GM06990 (cell line): ENCODE results near the gene C14orf39.

Source experiments
- DNase-seq: peaks from one replicate; pipeline ENCODE4 v3.0.0-alpha.2; 2011; ENCODE audit not compliant: insufficient read length; ENCODE audit errors: extremely low read depth
- H3K27me3 ChIP-seq: replicated peaks from 2 replicates; pipeline ENCODE4 v1.6.0; 2011; ENCODE audit warnings: low read length; ENCODE audit not compliant: control insufficient read depth, insufficient read depth
- H3K36me3 ChIP-seq: 2 replicates; pipeline ENCODE4 v1.5.1; 2011; ENCODE audit warnings: low read length; ENCODE audit not compliant: control insufficient read depth, insufficient read depth
- H3K4me3 ChIP-seq: replicated peaks from 2 replicates; pipeline ENCODE4 v1.5.1; 2011; ENCODE audit warnings: low read depth, mild to moderate bottlenecking, control low read depth, low read length
- TF ChIP-seq, protein P1 (sequence below): IDR thresholded peaks from 2 replicates; pipeline ENCODE4 v1.5.1; 2011; ENCODE audit warnings: low read length, control low read depth, mild to moderate bottlenecking, inconsistent platforms; ENCODE audit not compliant: insufficient read depth, poor library complexity, severe bottlenecking

C14orf39 gene

DNA sequence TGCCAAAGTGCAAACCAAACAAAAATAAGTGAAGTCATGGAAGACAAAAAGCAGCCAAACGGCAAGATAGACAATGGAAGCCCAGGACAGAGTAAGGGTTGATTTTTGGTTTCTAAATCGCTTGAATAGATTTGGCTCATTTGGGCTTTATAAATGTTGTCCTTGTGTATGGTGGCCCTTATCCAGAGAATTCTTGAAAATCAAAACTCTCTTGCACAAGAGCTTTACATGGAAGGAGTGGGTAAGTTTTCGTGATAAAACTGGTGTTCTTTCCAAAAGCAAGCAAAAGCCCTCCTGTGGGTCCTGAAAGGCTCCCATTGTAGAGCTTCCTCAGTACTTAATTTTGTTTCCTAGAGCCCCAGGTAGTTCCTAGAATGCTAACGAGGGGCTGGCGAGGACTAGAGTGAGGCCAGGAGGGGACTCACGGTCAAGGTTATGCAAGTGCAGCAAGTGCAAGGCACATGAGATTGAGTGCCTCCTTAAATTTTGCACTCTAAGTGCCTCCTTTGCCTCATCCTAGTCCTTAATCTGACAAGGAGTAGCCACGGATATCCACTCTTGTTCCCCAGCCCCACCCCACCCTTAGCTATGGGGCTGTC is 27.2 kb upstream of the C14orf39 start:
- TF ChIP-seq, protein P1, sequence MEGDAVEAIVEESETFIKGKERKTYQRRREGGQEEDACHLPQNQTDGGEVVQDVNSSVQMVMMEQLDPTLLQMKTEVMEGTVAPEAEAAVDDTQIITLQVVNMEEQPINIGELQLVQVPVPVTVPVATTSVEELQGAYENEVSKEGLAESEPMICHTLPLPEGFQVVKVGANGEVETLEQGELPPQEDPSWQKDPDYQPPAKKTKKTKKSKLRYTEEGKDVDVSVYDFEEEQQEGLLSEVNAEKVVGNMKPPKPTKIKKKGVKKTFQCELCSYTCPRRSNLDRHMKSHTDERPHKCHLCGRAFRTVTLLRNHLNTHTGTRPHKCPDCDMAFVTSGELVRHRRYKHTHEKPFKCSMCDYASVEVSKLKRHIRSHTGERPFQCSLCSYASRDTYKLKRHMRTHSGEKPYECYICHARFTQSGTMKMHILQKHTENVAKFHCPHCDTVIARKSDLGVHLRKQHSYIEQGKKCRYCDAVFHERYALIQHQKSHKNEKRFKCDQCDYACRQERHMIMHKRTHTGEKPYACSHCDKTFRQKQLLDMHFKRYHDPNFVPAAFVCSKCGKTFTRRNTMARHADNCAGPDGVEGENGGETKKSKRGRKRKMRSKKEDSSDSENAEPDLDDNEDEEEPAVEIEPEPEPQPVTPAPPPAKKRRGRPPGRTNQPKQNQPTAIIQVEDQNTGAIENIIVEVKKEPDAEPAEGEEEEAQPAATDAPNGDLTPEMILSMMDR = no peak
- Histone ChIP-seq H3K4me3 (no peak overlapping the region), H3K27me3 (peaks cover 3% of the 10 kb centered on the region), H3K36me3 (no peaks in the 10 kb centered on the region)
- no peak for DNase-seq

DNA sequence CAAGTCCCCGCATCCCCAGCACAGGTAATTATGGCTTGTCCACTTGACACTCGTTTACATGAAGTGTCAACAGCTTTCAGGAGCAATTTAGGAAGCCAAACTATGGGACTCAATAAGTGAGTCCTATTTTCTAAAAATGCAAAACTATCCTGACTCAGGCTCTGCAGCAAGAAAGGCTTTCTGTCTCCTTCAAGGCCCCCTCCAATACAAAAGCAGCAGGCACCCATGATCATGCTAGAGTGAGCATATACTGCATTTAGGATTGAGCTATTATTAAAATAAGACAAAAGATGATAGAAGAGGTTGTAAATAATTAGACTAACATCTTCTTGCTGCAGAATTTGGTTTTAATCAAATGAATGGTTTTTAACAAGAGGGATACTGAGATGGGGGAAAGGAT is 26.3 kb upstream of the C14orf39 start:
- TF ChIP-seq, protein P1 = no peak
- H3K36me3 ChIP-seq = no peaks in the 10 kb centered on the region
- H3K4me3 ChIP-seq = no peak overlapping the region
- no peak for DNase-seq
- H3K27me3 ChIP-seq = peaks cover 6% of the 10 kb centered on the region

DNA sequence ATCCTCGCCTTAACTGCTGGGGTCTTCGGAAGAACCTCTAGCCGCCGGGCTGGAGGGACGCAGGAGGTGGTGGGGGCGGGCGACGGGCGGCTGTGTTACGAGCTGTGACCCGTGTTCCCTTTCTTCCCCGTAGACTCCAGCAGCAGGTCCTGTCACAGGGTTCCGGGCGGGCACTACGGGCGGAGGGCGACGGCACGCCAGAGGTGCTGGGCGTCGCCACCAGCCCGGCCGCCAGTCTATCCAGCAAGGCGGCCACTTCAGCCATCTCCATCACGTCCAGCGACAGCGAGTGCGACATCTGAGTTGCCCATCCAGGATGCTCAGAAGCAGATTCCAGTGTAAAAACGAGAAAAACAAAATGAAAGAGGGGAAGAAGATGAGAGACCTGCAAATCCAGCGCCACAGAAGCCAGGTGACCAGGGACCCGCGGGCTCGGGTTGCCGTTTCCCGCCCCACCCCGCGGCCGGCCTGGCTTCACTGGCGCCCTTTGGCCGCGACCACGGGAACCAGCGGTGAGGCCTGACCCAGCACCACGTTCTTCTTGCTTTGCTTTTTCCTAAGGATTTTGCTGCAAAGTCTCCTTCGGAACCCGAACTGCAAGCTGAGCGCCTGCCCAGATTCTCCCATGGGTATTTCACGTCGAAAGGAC is 25.2 kb upstream of the C14orf39 start:
- no peak for DNase-seq
- peaks cover 6% of the 10 kb centered on the region for H3K27me3 ChIP-seq
- no peak overlapping the region for H3K4me3 ChIP-seq
- H3K36me3 ChIP-seq = no peaks in the 10 kb centered on the region
- TF ChIP-seq, protein P1 = no peak

DNA sequence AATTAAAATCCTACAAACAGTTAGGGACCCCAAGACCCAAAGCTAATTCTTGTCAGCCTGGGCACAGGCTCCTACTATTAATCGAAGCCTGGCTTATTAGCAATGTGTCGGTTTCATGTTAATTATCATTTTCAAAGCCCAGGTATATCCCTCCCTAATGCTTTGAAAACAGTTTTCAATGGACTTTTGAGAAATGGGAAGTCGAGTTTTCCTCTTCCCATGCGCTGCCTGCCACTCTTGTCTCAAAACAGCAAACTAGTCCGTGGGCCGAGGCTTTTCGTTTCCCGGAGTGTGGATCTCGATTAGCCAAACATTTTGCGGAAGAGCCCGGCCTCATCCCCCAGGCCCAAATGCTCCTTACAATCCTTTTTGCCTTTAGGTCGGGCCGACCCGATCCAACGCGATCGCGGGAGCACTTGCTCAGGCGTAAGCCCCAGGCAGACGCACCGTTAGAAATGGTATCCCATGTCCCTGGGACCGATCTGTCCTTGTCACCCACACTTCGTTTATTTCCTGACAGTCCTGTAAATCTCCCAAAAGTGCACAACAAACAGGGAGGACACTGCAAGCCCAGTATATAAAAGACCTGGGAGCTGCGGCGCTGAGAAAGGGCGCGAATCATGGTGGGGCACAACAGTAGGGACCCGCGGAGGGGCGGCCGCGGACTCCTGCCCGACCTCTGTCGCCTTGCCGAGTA is 24.5 kb upstream of the C14orf39 start:
- Histone ChIP-seq H3K36me3 (no peaks in the 10 kb centered on the region), H3K4me3 (no peak overlapping the region), H3K27me3 (peaks cover 7% of the 10 kb centered on the region)
- no peak for DNase-seq
- TF ChIP-seq, protein P1 = no peak

DNA sequence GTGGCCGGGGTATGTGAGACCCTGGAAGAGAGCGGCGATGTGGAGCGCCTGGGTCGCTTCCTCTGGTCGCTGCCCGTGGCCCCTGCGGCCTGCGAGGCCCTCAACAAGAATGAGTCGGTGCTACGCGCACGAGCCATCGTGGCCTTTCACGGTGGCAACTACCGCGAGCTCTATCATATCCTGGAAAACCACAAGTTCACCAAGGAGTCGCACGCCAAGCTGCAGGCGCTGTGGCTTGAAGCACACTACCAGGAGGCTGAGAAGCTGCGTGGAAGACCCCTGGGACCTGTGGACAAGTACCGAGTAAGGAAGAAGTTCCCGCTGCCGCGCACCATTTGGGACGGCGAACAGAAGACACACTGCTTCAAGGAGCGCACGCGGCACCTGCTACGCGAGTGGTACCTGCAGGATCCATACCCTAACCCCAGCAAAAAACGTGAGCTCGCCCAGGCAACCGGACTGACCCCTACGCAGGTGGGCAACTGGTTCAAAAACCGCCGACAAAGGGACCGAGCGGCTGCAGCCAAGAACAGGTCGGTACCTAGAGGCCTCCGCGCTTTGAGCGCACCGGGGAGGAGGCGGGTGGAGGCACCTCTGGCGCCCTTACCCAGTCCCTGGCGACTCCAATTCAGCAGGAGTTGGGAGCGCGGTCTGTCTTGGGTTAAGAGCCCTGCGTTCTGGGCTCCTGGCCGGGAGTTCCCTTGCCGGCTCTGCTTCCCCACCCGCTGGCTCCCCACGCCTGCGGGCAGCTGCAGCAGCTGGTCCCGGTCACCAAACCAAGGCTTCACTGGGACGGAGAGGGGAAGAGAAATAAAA is 23.8 kb upstream of the C14orf39 start:
- H3K4me3 ChIP-seq = no peak overlapping the region
- TF ChIP-seq, protein P1 = no peak
- no peaks in the 10 kb centered on the region for H3K36me3 ChIP-seq
- DNase-seq = no peak
- peaks cover 7% of the 10 kb centered on the region for H3K27me3 ChIP-seq
